Cardiac septum (tissue), 1 donor: ENCODE results near the gene REM2. TPM values are rescaled to one million over a fixed set of nuclear protein-coding genes. Genes with fewer than 3 reads are reported as not detected.

Experiments used
- DNase-seq: peaks from one replicate; pipeline ENCODE4 v3.0.0-alpha.2; 2020; ENCODE audit warnings: low spot score
- intact Hi-C: fragments of 100-400 bp; cut with DNase I; formaldehyde crosslinking; loops from one replicate; pipeline ENCODE4 v1.14.0; 2022
- long read RNA-seq: library from polyadenylated mRNA; unstranded; transcript quantifications from one replicate; pipeline ENCODE4 v2.0.0, GENCODE V29; 2021
- total RNA-seq: library from RNA; stranded (reverse); fragmentation: NEBNext Ultra II Directional; extraction: Animal tissue kit (Norgen Biotek cat#: 25700); gene quantifications from one replicate; pipeline ENCODE4 v1.2.1, GENCODE V29; 2021
- donor health status: DM: no; HTN: no; CAD: no.

The REM2 gene, protein sequence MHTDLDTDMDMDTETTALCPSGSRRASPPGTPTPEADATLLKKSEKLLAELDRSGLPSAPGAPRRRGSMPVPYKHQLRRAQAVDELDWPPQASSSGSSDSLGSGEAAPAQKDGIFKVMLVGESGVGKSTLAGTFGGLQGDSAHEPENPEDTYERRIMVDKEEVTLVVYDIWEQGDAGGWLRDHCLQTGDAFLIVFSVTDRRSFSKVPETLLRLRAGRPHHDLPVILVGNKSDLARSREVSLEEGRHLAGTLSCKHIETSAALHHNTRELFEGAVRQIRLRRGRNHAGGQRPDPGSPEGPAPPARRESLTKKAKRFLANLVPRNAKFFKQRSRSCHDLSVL
- 0.19 TPM for total RNA-seq
- long read RNA-seq, partial matches to known transcripts, result 0 of 1 reads
- long read RNA-seq, other reads (novel, unspliced or antisense), result 1 of 1 reads

DNA sequence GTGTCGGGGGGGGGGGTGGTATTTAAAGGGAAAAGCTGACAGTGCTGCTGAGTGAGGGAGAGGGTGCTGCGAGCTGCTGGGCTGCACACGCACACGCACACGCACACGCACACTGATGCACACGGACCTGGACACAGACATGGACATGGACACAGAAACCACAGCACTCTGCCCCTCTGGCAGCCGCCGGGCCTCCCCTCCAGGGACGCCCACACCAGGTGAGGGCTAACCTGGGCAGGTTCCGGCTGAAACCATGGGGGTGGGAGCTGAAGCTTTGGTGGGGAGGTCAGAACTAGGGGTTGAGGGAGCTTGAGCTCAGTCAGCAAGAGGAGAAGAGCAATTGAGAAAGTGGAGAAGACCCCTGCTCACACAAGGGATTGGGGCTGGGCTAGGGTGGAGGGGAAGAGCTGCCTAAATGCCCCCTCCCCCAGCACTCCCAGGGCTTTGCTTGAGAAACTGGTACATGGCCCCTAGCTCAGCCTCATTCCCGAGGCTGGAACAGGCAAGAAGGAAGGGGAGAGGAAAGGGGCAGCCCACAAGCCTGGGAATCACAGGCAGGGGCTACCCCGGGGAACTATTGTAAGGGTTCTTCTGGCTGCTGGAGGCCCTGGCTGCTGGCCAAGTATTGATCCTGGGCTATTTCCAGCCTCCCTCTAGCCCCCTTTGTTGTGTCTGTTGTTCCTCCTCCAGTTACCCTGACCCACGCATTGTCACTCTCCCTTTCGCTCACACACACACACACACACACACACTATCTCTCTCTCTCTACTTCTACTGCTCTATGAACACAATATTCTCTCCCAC, at the start of gene REM2:
Gene REM2 (plus strand): TSS at position 50 of the 804 bp plus-strand sequence. CDS start 66 bp downstream, at position 116.
- DNase-seq, result no peak
- intact Hi-C loops, result no loop called here

DNA sequence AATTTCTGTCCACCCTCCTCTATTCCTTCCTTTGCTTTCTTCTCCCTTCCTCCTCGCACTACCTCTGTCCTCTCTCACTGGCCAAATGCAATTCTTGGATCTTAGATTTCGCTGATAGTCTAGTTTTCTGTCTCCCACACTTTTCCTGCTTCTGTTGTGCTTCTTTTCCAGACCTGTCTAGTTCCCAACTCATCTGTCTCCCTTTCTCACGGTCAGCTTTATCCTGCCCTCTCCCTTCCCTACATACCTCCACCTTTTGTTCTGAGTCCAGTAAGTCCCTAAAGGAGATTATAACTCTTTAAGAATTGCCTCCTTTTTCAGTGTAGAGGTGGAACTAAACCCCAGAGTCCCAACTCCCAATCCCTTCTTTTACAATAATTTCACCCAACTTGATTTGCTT, 47.5 kb upstream of the REM2 start:
- no peak for DNase-seq
- intact Hi-C loops, result no loop called here

DNA sequence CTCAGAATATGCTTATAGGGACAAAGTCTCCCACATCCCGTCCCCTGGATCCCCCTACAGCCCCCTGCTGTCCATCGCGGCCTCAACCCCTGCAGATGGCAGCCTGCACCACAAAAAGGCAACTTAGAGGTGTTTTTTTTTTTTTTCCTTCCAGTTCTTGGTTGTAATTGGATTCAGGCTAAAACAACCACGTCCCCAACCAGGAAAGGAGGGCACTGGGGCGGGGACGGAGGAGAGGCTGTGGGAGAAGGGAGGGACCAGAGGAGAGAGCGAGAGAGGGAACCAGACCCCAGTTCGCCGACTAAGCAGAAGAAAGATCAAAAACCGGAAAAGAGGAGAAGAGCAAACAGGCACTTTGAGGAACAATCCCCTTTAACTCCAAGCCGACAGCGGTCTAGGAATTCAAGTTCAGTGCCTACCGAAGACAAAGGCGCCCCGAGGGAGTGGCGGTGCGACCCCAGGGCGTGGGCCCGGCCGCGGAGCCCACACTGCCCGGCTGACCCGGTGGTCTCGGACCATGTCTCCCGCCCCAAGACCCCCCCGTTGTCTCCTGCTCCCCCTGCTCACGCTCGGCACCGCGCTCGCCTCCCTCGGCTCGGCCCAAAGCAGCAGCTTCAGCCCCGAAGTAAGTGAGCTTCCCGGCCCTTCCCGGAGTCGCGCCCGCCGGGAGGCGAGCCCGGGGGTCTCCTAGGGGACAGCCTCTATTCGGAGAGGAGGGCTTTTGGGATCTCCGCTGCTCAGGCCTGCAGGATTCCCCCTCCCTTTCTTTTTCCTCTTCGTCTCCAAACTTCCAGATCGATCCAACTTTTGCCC, 46.5 kb upstream of the REM2 start, which contains the start of gene MMP14:
Gene MMP14 (plus strand): TSS at position 285 of the 813 bp plus-strand sequence. CDS start 233 bp downstream, at position 518.
- DNase-seq, result no peak
- intact Hi-C loops, result loop anchor here (2.0 kb wide), 1 partner anchor 16 kb away; no protein-coding TSS in a partner anchor

DNA sequence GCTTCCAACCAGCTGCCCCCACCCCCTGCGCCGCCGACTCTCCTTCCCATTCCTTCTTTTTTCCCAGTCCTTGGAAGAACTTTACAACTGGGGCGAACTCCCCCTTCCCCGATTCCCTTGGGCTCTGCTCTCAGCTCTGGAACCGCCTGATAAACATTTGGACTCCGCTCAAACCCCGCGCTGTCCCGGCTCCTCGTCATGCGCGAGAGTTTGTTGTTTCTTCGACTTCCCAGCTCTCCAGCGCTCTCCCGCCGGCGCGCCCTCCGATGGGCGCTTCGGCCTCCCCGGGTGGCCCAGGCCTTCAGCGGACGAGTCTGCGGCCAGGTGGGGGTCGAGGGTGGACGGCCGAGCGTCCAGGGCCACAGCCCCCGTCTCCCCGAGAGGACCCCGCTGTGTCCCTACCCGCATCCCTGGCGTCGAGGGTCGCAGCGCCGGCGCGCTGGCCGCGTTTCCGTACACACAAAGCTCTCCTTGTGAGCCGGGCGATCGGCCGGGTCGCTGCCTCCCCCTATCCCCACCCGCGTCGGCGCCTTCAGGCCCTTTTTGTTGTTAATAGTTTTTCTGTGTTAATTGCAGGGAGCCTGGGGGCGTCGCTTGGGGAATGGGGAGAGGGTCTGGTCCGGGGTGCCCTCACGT, 45.8 kb upstream of the REM2 start:
- intact Hi-C loops, result loop anchor here (2.0 kb wide), 1 partner anchor 16 kb away; no protein-coding TSS in a partner anchor
- DNase-seq, result no peak

DNA sequence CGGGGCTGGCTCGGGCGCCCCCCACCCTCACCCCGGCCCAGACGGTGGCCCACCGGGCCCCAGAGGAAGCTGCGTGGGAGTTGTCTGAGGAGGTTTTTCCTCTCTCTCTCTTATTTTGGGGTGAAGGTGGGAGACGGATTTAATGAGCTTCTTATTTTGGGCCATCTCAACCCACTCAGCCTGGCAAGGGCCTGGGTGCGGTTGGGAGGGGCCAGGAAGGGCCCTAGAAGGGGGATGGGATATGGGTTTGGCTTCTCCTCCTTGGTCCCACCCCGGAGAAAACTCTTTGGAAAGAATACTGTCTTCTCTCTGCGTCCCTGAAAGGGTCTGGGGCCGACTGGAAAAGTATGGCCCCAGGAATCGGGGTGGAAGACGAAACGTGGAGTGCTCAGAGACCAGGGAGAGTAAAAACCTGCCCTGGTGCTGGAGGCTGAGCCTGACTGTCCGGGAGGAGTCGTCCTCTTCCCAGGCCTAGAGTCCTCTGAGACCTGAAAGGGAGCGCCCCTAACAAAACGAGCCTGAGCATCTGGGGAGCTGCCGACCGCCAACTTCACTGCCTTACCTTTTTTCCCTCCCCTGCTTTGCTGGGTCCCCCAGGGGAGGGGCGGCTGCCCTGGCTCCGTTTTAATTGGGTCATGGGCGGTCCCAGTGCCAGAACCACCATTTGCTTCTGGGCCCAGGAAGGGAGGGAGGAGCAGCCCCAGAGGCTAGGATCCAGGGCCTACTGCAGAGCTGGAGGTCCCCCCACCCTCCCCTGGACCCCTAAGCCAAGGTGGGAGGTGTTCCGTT, 45.1 kb upstream of the REM2 start:
- intact Hi-C loops, result loop anchor here (2.0 kb wide), 1 partner anchor 15 kb away; no protein-coding TSS in a partner anchor
- DNase-seq, result no peak

DNA sequence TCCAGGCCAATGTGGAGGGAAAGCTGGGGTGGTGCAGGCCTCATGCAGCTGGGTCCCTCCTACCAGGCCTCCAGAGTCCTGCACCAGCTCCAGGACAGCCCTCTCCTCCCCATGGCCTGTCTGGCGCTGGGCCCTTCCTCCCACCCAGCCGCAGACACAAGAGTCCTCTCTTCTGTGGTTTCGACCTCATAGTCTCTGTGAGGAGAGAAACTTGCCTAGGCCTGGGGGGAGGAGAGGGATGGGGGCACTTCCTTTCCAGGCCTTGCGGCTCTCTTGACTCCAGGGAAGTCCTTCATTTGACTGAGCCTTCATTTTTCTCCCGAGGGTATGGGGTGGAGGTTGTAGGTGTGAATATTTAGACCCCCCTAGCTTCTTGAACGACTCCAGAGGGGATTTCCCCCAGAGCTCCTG, 44.4 kb upstream of the REM2 start:
- DNase-seq, result no peak
- intact Hi-C loops, result no loop called here

DNA sequence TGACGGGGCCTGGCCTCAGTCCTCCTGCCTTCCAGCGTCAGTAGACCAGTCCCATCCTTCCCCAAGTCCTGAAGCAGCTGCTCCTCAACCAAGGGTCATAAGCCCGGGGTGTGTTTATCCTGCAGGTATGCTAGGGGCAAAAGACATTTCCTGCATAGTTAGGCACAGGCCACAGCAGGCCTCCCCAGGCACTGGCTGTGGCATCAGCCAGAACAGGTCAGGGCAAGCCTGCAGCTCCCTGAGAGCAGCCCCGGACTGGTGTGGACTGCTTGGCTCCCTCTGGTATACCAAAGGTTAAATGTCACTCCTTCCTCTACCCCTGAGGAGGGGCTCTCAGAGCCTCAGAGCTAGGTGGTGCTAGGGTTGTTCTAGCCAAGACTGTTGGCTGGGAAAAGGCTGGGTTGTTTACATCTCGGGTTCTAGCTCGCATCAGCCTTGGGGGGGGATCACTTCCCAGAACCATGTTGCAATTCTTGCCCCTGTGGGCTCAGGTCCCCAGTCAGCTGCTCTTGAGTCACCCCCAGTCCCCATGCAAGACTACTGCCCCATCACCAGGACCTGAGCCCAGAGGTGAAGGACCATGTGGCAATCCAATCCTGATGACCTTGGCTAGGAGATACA, 43.8 kb upstream of the REM2 start:
- intact Hi-C loops, result no loop called here
- DNase-seq, result no peak

DNA sequence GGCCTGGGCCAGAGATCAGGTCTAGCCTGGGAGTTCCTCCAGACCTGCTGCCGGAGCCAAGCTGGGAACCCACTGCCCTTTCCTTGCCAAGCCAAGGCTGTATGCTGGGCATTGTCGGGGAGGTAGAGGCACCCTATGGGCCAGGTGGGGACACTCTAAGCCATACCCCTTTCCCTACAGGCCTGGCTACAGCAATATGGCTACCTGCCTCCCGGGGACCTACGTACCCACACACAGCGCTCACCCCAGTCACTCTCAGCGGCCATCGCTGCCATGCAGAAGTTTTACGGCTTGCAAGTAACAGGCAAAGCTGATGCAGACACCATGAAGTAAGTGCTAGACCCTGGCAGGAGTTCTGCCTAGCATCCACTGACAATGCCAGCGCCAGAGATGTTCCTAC, 41.7 kb upstream of the REM2 start:
- intact Hi-C loops, result loop anchor here (10.0 kb wide), 1 partner anchor 457 kb away; no protein-coding TSS in a partner anchor
- DNase-seq, result no peak

DNA sequence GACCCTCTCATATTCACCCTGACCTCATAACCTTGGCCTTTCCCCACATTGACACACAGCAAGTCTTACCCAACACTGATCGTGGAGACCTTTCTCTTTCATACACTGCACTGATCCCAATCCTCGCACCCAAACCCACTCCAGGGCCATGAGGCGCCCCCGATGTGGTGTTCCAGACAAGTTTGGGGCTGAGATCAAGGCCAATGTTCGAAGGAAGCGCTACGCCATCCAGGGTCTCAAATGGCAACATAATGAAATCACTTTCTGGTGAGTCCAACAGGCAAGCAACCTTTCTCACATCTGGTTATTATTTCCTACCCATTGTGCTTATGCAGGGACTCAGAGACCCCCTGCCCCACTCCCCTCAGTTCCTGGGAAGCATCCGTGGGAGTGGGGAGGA, 41.3 kb upstream of the REM2 start:
- no peak for DNase-seq
- intact Hi-C loops, result loop anchor here (10.0 kb wide), 1 partner anchor 457 kb away; no protein-coding TSS in a partner anchor

DNA sequence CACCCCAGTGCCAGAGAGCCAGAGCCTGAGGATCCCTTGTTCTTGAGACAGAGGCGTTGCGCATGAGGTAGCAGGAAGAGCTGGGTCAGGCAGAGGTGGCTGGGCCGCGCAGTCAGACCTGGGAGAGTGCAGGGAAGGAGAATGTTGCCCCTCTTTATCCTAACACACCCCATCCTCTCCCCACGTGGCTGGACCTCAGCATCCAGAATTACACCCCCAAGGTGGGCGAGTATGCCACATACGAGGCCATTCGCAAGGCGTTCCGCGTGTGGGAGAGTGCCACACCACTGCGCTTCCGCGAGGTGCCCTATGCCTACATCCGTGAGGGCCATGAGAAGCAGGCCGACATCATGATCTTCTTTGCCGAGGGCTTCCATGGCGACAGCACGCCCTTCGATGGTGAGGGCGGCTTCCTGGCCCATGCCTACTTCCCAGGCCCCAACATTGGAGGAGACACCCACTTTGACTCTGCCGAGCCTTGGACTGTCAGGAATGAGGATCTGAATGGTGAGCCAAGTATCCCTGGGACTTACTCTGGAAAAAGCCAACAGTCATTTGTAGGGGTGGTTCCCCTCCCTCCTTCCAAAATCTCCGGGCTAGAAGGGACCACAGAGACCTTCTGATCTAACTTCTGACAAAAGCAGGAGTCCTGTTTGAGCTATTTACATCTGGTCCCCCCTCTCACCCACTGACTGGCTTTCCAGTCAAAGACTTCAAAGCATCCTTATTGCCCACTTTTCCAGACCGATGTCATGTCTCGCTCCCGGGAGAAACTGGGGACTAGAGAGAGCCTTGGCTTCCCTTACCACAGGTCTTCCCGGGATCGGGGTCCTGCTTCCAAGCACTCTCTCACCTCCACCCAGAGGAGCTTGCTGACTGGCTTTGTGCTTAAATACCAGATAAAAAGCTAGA, 40.6 kb upstream of the REM2 start:
- intact Hi-C loops, result loop anchor here (10.0 kb wide), 1 partner anchor 458 kb away; no protein-coding TSS in a partner anchor
- DNase-seq, result no peak

DNA sequence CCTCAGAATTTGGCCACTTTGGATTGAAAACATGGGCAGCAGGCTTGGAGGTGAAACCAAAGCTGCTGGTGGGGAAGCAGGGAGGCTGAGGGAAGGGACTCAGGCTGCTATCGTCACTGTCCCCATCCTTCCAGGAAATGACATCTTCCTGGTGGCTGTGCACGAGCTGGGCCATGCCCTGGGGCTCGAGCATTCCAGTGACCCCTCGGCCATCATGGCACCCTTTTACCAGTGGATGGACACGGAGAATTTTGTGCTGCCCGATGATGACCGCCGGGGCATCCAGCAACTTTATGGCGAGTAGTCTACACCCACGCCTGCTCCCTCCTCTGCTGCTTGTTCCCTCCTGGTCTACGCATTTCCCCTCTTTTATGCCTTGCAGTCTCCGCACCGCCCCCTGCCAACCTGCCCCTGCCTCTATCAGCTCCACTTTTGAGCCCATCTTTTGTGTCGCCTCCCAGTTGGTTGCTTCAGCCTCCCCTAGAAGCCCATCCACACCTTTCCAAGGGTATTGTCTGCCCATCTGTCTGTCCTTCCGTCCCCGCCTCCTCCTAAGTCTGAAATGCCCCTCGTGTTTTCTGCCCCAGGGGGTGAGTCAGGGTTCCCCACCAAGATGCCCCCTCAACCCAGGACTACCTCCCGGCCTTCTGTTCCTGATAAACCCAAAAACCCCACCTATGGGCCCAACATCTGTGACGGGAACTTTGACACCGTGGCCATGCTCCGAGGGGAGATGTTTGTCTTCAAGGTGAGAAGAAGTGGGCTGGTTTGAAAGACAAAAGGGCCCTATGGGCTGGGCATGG, 39.7 kb upstream of the REM2 start:
- no peak for DNase-seq
- intact Hi-C loops, result loop anchor here (10.0 kb wide), 1 partner anchor 459 kb away; no protein-coding TSS in a partner anchor

DNA sequence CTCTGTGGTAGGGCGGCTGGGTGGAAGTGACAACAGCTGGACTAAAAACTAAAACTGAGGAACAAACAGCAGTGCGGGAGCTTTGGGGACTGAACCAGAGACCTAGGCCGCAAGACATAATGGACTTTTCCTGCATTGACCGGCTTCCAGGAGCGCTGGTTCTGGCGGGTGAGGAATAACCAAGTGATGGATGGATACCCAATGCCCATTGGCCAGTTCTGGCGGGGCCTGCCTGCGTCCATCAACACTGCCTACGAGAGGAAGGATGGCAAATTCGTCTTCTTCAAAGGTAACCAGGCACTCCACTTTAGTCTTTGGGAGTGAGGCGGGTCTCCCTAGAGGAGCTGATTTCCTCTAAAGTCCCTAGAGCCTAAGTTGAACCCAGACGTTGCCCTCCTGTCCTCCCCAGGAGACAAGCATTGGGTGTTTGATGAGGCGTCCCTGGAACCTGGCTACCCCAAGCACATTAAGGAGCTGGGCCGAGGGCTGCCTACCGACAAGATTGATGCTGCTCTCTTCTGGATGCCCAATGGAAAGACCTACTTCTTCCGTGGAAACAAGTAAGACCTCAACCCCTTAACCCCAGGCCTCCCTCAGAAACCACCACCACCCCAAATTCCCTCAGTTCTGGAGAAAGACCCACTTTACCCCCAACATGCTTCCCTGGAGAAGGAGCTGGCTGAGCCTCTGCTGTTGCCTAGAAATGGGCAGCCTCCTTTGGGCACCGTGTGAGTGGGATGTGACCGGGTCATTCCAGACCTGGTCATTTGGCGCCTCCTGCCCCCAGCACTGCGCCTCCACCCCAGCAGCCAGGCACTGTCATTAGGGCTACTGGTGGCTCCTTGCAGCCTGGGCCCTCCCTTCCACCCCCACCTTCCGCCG, 38.6 kb upstream of the REM2 start:
- intact Hi-C loops, result loop anchor here (10.0 kb wide), 1 partner anchor 460 kb away; no protein-coding TSS in a partner anchor
- no peak for DNase-seq

DNA sequence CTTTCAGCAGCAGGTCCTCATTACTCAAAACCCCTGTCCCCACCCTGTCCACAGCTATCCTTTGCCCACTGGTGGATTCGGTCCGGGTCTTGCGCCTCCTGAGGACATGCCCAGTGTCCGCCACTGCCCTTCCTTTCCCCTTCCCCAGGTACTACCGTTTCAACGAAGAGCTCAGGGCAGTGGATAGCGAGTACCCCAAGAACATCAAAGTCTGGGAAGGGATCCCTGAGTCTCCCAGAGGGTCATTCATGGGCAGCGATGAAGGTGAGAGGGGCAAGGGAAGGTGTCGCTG, 38.0 kb upstream of the REM2 start:
- DNase-seq, result no peak
- intact Hi-C loops, result loop anchor here (10.0 kb wide), 1 partner anchor 460 kb away; no protein-coding TSS in a partner anchor

DNA sequence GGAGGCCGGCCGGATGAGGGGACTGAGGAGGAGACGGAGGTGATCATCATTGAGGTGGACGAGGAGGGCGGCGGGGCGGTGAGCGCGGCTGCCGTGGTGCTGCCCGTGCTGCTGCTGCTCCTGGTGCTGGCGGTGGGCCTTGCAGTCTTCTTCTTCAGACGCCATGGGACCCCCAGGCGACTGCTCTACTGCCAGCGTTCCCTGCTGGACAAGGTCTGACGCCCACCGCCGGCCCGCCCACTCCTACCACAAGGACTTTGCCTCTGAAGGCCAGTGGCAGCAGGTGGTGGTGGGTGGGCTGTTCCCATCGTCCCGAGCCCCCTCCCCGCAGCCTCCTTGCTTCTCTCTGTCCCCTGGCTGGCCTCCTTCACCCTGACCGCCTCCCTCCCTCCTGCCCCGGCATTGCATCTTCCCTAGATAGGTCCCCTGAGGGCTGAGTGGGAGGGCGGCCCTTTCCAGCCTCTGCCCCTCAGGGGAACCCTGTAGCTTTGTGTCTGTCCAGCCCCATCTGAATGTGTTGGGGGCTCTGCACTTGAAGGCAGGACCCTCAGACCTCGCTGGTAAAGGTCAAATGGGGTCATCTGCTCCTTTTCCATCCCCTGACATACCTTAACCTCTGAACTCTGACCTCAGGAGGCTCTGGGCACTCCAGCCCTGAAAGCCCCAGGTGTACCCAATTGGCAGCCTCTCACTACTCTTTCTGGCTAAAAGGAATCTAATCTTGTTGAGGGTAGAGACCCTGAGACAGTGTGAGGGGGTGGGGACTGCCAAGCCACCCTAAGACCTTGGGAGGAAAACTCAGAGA, 37.0 kb upstream of the REM2 start:
- intact Hi-C loops, result loop anchor here (10.0 kb wide), 1 partner anchor 461 kb away; no protein-coding TSS in a partner anchor
- DNase-seq, result no peak
